Heart right ventricle (tissue), 16 donors: ENCODE data around the gene RNF208. TPM values are rescaled to one million over a fixed set of nuclear protein-coding genes. Genes with fewer than 3 reads are reported as not detected.

Experiments used
- ATAC-seq, 8 donors: fragments of 200-7000 bp; cut with Tn5 transposase; one replicate each; pipeline ENCODE4 v1.9.1; 2020; ENCODE audit warnings: mild to moderate bottlenecking in 8 of 8, moderate library complexity in 8 of 8, moderate number of reproducible peaks in 1 of 8
- DNase-seq, 2 donors: peaks; one replicate each; pipeline ENCODE4 v3.0.0-alpha.2; 2020
- H3K27ac ChIP-seq, 10 donors: fragments of 200-600 bp; sonication (generic) in 2 of 10; one replicate each; pipeline versions ENCODE4 v1.5.0 to v1.8.0; 2020 to 2022; ENCODE audit warnings: mild to moderate bottlenecking in 3 of 10
- H3K27me3 ChIP-seq, 7 donors: fragments of 200-600 bp; one replicate each; pipeline ENCODE4 v1.8.0; 2021 to 2022; ENCODE audit warnings: mild to moderate bottlenecking in 2 of 7
- H3K36me3 ChIP-seq, 9 donors: fragments of 200-600 bp; sonication (generic) in 1 of 9; one replicate each; pipeline versions ENCODE4 v1.5.0 to v1.8.0; 2020 to 2022; ENCODE audit warnings: mild to moderate bottlenecking in 2 of 9
- H3K4me1 ChIP-seq, 9 donors: fragments of 200-600 bp; sonication (generic) in 1 of 9; one replicate each; pipeline versions ENCODE4 v1.5.0 to v1.8.0; 2020 to 2022; ENCODE audit warnings: mild to moderate bottlenecking in 4 of 9
- H3K4me3 ChIP-seq, 10 donors: fragments of 200-600 bp; sonication (generic) in 2 of 10; one replicate each; pipeline versions ENCODE4 v1.5.0 to v1.8.0; 2020 to 2022; ENCODE audit warnings: mild to moderate bottlenecking in 7 of 10, moderate library complexity in 2 of 10
- H3K9me3 ChIP-seq, 11 donors: fragments of 200-600 bp in 10 of 11; sonication (generic) in 2 of 11; one replicate each; pipeline versions ENCODE4 v1.5.0 to v1.8.0; 2013 to 2022; ENCODE audit warnings: mild to moderate bottlenecking in 2 of 11, control low read depth in 1 of 11, moderate library complexity in 1 of 11
- CTCF ChIP-seq, 9 donors: fragments of 200-600 bp; sonication (generic) in 2 of 9; IDR thresholded peaks; one replicate each; pipeline versions ENCODE4 v1.5.0 to v1.8.0; 2021 to 2022; ENCODE audit warnings: antibody characterized with exemption in 9 of 9, mild to moderate bottlenecking in 5 of 9, moderate library complexity in 1 of 9
- WGBS, 2 donors: extraction: QIAGEN DNeasy Blood & Tissue Kit; methylation state at CpG; one replicate each; pipeline ENCODE4 v1.1.7; 2013; ENCODE audit warnings: inconsistent platforms in 1 of 2; 5-methylcytosine and 5-hydroxymethylcytosine counted together
- intact Hi-C, 10 donors: fragments of 100-400 bp; cut with DNase I; formaldehyde crosslinking; loops; one replicate each; pipeline versions ENCODE4 v1.11.1 to v1.14.2; 2022
- polyA plus RNA-seq, 2 donors: library from polyadenylated mRNA; stranded (reverse); fragments of 200-250 nt; gene quantifications; one replicate each; pipeline ENCODE4 v1.2.3, GENCODE V29; 2013
- total RNA-seq, 10 donors: library from RNA; stranded (reverse); fragmentation: NEBNext Ultra II Directional in 3 of 10; extraction: Animal tissue kit (Norgen Biotek cat#: 25700) in 3 of 10; gene quantifications; one replicate each; pipeline versions ENCODE4 v1.2.1 to v1.2.4, GENCODE V29; 2021 to 2023
- donor health status: Arrhythmogenic right ventricular cardiomyopathy.
- donor health status: ischemic (EF 13 %, LVEDD 7.1; RV severe dilation, severe dysfunction).
- donor health status: healthy with polysubstance abuse.
- donor health status: DM: no; HTN: yes; CAD: no.
- donor health status: DM: no; HTN: no; CAD: no.
- donor health status: ischemic (EF 25% LVEDD 6.9; RV normal size, moderate dysfunction).
- donor health status: ischemic (EF 25% LVEDD 5.7; RV mildly dilated, moderate dysfunction).
- donor health status: healthy.
- donor health status: DM: yes; HTN: yes; CAD: no.
- donor health status: Ischemic cardiomyopathy.
- donor health status: ischemic (EF 35%, LVEDD 5.7; RV mildly dilated, moderate dysfunction).
- donor health status: nonischemic (EF 11% LVEDD 7.7; RV severe dilation, severe dysfunction).
- donor health status: DM: yes; HTN: yes; CAD: no.
- donor health status: PGD.
- donor health status: ischemic (EF 29% LVEDD 5.4; RV normal size, mild dysfunction).
- donor health status: nonischemic (EF 23%, LVEDD 6.1; RV moderate dilation, normal function).

RNF208 gene
- total and polyA plus RNA-seq, 12 donors, result 14.2 to 83.8 (median 24.1) TPM

GRCh38 chr9:137228506-137228967 lies 6.5 kb upstream of the RNF208 start:
- ATAC-seq, result no peak
- Histone ChIP-seq H3K4me1 (peaks cover 0 to 15% (median 10%) of the 10 kb centered on the region in 9 donors), H3K27ac (no peak overlapping the region), H3K9me3 (no peaks in the 10 kb centered on the region), H3K4me3 (no peak overlapping the region), H3K36me3 (no peaks in the 10 kb centered on the region), H3K27me3 (peaks cover 16 to 57% (median 56%) of the 10 kb centered on the region in 7 donors)
- no peak for TF ChIP-seq CTCF (IDR thresholded peaks at IDR 0.05)
- intact Hi-C loops, result loop anchor here in 7 of 10 donors (2.0 to 5.0 kb wide), 6 partner anchors 36 to 111 kb away; partner anchors contain the start of genes ANAPC2 (in 1 of the 7) and SSNA1 (in 1 of the 7)
- no peak for DNase-seq
- WGBS, 2 donors, result 68% methylated on average over 29 of the region's 29 CpGs

GRCh38 chr9:137227853-137228505 lies 5.9 kb upstream of the RNF208 start:
- no peak for TF ChIP-seq CTCF (IDR thresholded peaks at IDR 0.05)
- Histone ChIP-seq H3K36me3 (no peaks in the 10 kb centered on the region), H3K4me1 (peaks cover under 1 to 17% (median 11%) of the 10 kb centered on the region in 9 donors), H3K4me3 (no peak overlapping the region), H3K27me3 (peaks cover 16 to 51% (median 50%) of the 10 kb centered on the region in 7 donors), H3K27ac (no peak overlapping the region), H3K9me3 (no peaks in the 10 kb centered on the region)
- WGBS, 2 donors, result 39 to 43% methylated on average over 18 of the region's 18 CpGs
- ATAC-seq (no peak), DNase-seq (no peak)
- intact Hi-C loops, result loop anchor here (1.0 to 5.0 kb wide), 8 partner anchors 36 to 111 kb away; partner anchors contain the start of genes ANAPC2 (in 1 of the 10) and SSNA1 (in 1 of the 10)

GRCh38 chr9:137227054-137227852 lies 5.2 kb upstream of the RNF208 start, which contains the start of gene RNF224:
RNF224 (plus strand) TSS chr9:137227502; CDS start chr9:137228336, 834 bp downstream.
- Histone ChIP-seq H3K36me3 (no peaks in the 10 kb centered on the region), H3K4me1 (peaks cover 7 to 24% (median 18%) of the 10 kb centered on the region in 9 donors), H3K4me3 (no peak within 1 kb of the TSS), H3K27me3 (peaks cover 16 to 44% (median 43%) of the 10 kb centered on the region in 7 donors), H3K27ac (no peak within 1 kb of the TSS), H3K9me3 (no peaks in the 10 kb centered on the region)
- peak; percentile 65 to 78 for DNase-seq
- peak in 5 of 8 donors; percentile 12 to 34 (median 25) for ATAC-seq
- WGBS, 2 donors, result 41% methylated on average over 25 of the region's 25 CpGs
- intact Hi-C loops, result loop anchor here in 8 of 10 donors (1.0 to 5.0 kb wide), 8 partner anchors 35 to 110 kb away; partner anchors contain the start of genes ANAPC2 (in 1 of the 8) and SSNA1 (in 1 of the 8)
- peak; percentile 76 to 93 (median 88) for TF ChIP-seq CTCF (IDR thresholded peaks at IDR 0.05)
